Esophagus squamous epithelium (tissue), 5 donors: ENCODE results near the gene CHRNB1. TPM values are rescaled to one million over a fixed set of nuclear protein-coding genes. Genes with fewer than 3 reads are reported as not detected.

Experiments
- DNase-seq: peaks from one replicate; lab custom pipeline; 2025; lab: John Stamatoyannopoulos, UW
- H3K27ac ChIP-seq, 4 donors: fragments of 200-600 bp; sonication (generic); one replicate each; pipeline ENCODE4 v1.5.1; 2016 to 2019; ENCODE audit warnings: mild to moderate bottlenecking in 1 of 4
- H3K27me3 ChIP-seq, 4 donors: fragments of 200-600 bp; sonication (generic); 1 replicate in 3 of 4; 2 replicates in 1 of 4; pipeline versions ENCODE4 v1.5.1 to v1.6.0; 2017 to 2021; ENCODE audit warnings: antibody characterized with exemption in 1 of 4
- H3K36me3 ChIP-seq, 3 donors: fragments of 200-600 bp; sonication (generic); one replicate each; pipeline ENCODE4 v1.5.1; 2016 to 2019
- H3K4me1 ChIP-seq, 3 donors: fragments of 200-600 bp; sonication (generic); one replicate each; pipeline ENCODE4 v1.5.1; 2017 to 2019
- H3K4me3 ChIP-seq, 4 donors: fragments of 200-600 bp; sonication (generic); 1 replicate in 3 of 4; 2 replicates in 1 of 4; pipeline ENCODE4 v1.5.1; 2016 to 2019; ENCODE audit warnings: mild to moderate bottlenecking in 2 of 4, moderate library complexity in 1 of 4
- H3K9me3 ChIP-seq, 3 donors: fragments of 200-600 bp; sonication (generic); one replicate each; pipeline ENCODE4 v1.5.1; 2016 to 2019
- POLR2A ChIP-seq, 4 donors: fragments of 450-650 bp; IDR thresholded peaks; one replicate each; pipeline ENCODE4 v1.6.1; 2017; ENCODE audit warnings: antibody characterized with exemption in 4 of 4, mild to moderate bottlenecking in 4 of 4, moderate library complexity in 3 of 4
- WGBS, 2 donors: methylation state at CpG; one replicate each; pipeline ENCODE4 v1.1.5; 2018; 5-methylcytosine and 5-hydroxymethylcytosine counted together
- intact Hi-C: fragments of 100-400 bp; cut with DNase I; formaldehyde crosslinking; loops from one replicate; pipeline ENCODE4 v1.15.0; 2022
- total RNA-seq, 4 donors: library from RNA; depleted of rRNA; stranded (reverse); fragments of >200 nt; gene quantifications; one replicate each; pipeline ENCODE4 v1.1.0, GENCODE V29; 2016
- TF ChIP-seq, protein P1 (sequence below), 6 experiments: fragments of 450-650 bp in 4 of 6; fragments of 200-600 bp in 2 of 6; sonication (generic) in 2 of 6; IDR thresholded peaks; one replicate each; pipeline ENCODE4 v1.5.1; 2016 to 2019; ENCODE audit warnings: antibody characterized with exemption in 6 of 6, mild to moderate bottlenecking in 4 of 6, moderate library complexity in 4 of 6
- donor health status: DM: yes; HTN: yes; CAD: no.

Gene CHRNB1
- total RNA-seq, 4 donors from 2014 or later, result 2.4 to 7.2 (median 4.6) TPM

- intact Hi-C loops, result no loop called here
- WGBS, 2 donors, result 64% methylated on average over 1 of the region's 1 CpG; no CpG with 5 or more reads in 1 of the 2 donors
Measured at GRCh38 chr17:7431231-7431630, 13.6 kb upstream of the CHRNB1 start.

GRCh38 chr17:7432296-7432695, 12.6 kb upstream of the CHRNB1 start:
- TF ChIP-seq, protein P1, sequence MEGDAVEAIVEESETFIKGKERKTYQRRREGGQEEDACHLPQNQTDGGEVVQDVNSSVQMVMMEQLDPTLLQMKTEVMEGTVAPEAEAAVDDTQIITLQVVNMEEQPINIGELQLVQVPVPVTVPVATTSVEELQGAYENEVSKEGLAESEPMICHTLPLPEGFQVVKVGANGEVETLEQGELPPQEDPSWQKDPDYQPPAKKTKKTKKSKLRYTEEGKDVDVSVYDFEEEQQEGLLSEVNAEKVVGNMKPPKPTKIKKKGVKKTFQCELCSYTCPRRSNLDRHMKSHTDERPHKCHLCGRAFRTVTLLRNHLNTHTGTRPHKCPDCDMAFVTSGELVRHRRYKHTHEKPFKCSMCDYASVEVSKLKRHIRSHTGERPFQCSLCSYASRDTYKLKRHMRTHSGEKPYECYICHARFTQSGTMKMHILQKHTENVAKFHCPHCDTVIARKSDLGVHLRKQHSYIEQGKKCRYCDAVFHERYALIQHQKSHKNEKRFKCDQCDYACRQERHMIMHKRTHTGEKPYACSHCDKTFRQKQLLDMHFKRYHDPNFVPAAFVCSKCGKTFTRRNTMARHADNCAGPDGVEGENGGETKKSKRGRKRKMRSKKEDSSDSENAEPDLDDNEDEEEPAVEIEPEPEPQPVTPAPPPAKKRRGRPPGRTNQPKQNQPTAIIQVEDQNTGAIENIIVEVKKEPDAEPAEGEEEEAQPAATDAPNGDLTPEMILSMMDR (IDR thresholded peaks at IDR 0.05), result no peak
- TF ChIP-seq POLR2A (IDR thresholded peaks at IDR 0.05), result no peak
- no peaks in the 10 kb centered on the region for H3K36me3 ChIP-seq
- H3K4me3 ChIP-seq, result no peak overlapping the region
- peaks cover 0 to 22% (median 0%) of the 10 kb centered on the region in 4 donors for H3K27me3 ChIP-seq
- WGBS, 2 donors, result 90 to 100% methylated on average over 2 to 9 of the region's 11 CpGs
- no peak for DNase-seq
- peaks cover 15 to 27% (median 22%) of the 10 kb centered on the region in 3 donors for H3K4me1 ChIP-seq
- H3K9me3 ChIP-seq, result no peaks in the 10 kb centered on the region
- H3K27ac ChIP-seq, result no peak overlapping the region
- intact Hi-C loops, result no loop called here

More at GRCh38 chr17:7431231-7431630, 13.6 kb upstream of the CHRNB1 start:
- Histone ChIP-seq H3K4me3 (no peak overlapping the region), H3K27ac (no peak overlapping the region), H3K27me3 (peaks cover 0 to 17% (median 0%) of the 10 kb centered on the region in 4 donors), H3K4me1 (peaks cover 5 to 16% (median 13%) of the 10 kb centered on the region in 3 donors), H3K9me3 (no peaks in the 10 kb centered on the region), H3K36me3 (no peaks in the 10 kb centered on the region)
- no peak for TF ChIP-seq POLR2A (IDR thresholded peaks at IDR 0.05)
- TF ChIP-seq, protein P1 (IDR thresholded peaks at IDR 0.05), result no peak
- no peak for DNase-seq

- no peaks in the 10 kb centered on the region for H3K9me3 ChIP-seq
- peak in 1 of 4 donors; percentile 13 for TF ChIP-seq POLR2A (IDR thresholded peaks at IDR 0.05)
- TF ChIP-seq, protein P1 (IDR thresholded peaks at IDR 0.05), result peak in 4 of 6 experiments; percentile 13 to 30 (median 20)
- H3K4me3 ChIP-seq, result peak overlapping the region; percentile 38 to 80 (median 60)
- 2 to 11% methylated on average over 9 to 39 of the region's 49 CpGs for WGBS, 2 donors
- peaks cover 49 to 63% (median 54%) of the 10 kb centered on the region in 3 donors for H3K4me1 ChIP-seq
- no peak for DNase-seq
- intact Hi-C loops, result loop anchor here (5.0 kb wide), 1 partner anchor 79 kb away; the partner anchor contains the start of gene TMEM95
- H3K36me3 ChIP-seq, result no peaks in the 10 kb centered on the region
- peak overlapping the region; percentile 92 to 94 (median 94) for H3K27ac ChIP-seq
- peaks cover 0 to 58% (median 5%) of the 10 kb centered on the region in 4 donors for H3K27me3 ChIP-seq
Measured at GRCh38 chr17:7435676-7436555, 8.9 kb upstream of the CHRNB1 start.

GRCh38 chr17:7436556-7437368, 8.1 kb upstream of the CHRNB1 start:
- 25% methylated on average over 4 of the region's 92 CpGs; no CpG with 5 or more reads in 1 of the 2 donors for WGBS, 2 donors
- intact Hi-C loops, result loop anchor here (5.0 kb wide), 1 partner anchor 79 kb away; the partner anchor contains the start of gene TMEM95

More at GRCh38 chr17:7436556-7437368, 8.1 kb upstream of the CHRNB1 start:
- Histone ChIP-seq H3K4me1 (peaks cover 53 to 68% (median 54%) of the 10 kb centered on the region in 3 donors), H3K27ac (peak overlapping the region; percentile 92 to 94 (median 94)), H3K9me3 (no peaks in the 10 kb centered on the region), H3K27me3 (peaks cover 0 to 60% (median 5%) of the 10 kb centered on the region in 4 donors), H3K36me3 (no peaks in the 10 kb centered on the region), H3K4me3 (peak overlapping the region; percentile 38 to 80 (median 60))
- no peak for DNase-seq
- TF ChIP-seq, protein P1 (IDR thresholded peaks at IDR 0.05), result peak; percentile 72 to 97 (median 92)
- peak in 1 of 4 donors; percentile 33 for TF ChIP-seq POLR2A (IDR thresholded peaks at IDR 0.05)
